Psoas muscle (tissue), 8 donors: ENCODE results near the gene AK2. TPM values are rescaled to one million over a fixed set of nuclear protein-coding genes. Genes with fewer than 3 reads are reported as not detected.
A peak's percentile ranks its signal among the peaks of the same experiment; 100 is the strongest.

ENCODE experiments used
- ATAC-seq, 4 donors: fragments of 200-7000 bp; cut with Tn5 transposase; one replicate each; pipeline ENCODE4 v1.9.1; 2020; ENCODE audit warnings: moderate library complexity in 3 of 4, mild to moderate bottlenecking in 2 of 4
- DNase-seq, 2 donors: peaks; one replicate each; pipeline ENCODE4 v3.0.0-alpha.2; 2020
- H3K27ac ChIP-seq: fragments of 200-600 bp; one replicate; pipeline ENCODE4 v1.8.0; 2022
- H3K27me3 ChIP-seq, 3 donors: fragments of 200-600 bp in 1 of 3; one replicate each; pipeline versions ENCODE4 v1.6.1 to v1.8.0; 2013 to 2022; ENCODE audit warnings: low read length in 2 of 3, mild to moderate bottlenecking in 2 of 3, moderate library complexity in 1 of 3; ENCODE audit not compliant: insufficient read depth in 3 of 3
- H3K36me3 ChIP-seq, 2 donors: fragments of 200-600 bp in 1 of 2; one replicate each; pipeline versions ENCODE4 v1.6.1 to v1.8.0; 2013 to 2022; ENCODE audit warnings: low read depth in 1 of 2, mild to moderate bottlenecking in 1 of 2, moderate library complexity in 1 of 2; ENCODE audit not compliant: insufficient read depth in 1 of 2
- H3K4me1 ChIP-seq: fragments of 200-600 bp; one replicate; pipeline ENCODE4 v1.8.0; 2022
- H3K4me3 ChIP-seq: fragments of 200-600 bp; one replicate; pipeline ENCODE4 v1.8.0; 2022; ENCODE audit warnings: mild to moderate bottlenecking
- H3K9me3 ChIP-seq: fragments of 200-600 bp; one replicate; pipeline ENCODE4 v1.8.0; 2022
- CTCF ChIP-seq: fragments of 200-600 bp; IDR thresholded peaks from one replicate; pipeline ENCODE4 v1.8.0; 2022; ENCODE audit warnings: antibody characterized with exemption
- WGBS, 3 donors: extraction: QIAGEN DNeasy Blood & Tissue Kit; methylation state at CpG; one replicate each; pipeline versions ENCODE4 v1.1.6 to v1.1.7; 2013; 5-methylcytosine and 5-hydroxymethylcytosine counted together
- intact Hi-C, 2 donors: fragments of 100-400 bp; cut with DNase I; formaldehyde crosslinking; loops; one replicate each; pipeline versions ENCODE4 v1.11.0 to v1.14.2; 2022
- polyA plus RNA-seq, 3 donors: library from polyadenylated mRNA; stranded (reverse); fragments of 200-250 nt; gene quantifications; one replicate each; pipeline ENCODE4 v1.2.3, GENCODE V29; 2013
- total RNA-seq, 4 donors: library from RNA; stranded (reverse); fragmentation: NEBNext Ultra II Directional in 2 of 4; extraction: Animal tissue kit (Norgen Biotek cat#: 25700) in 2 of 4; gene quantifications; one replicate each; pipeline versions ENCODE4 v1.2.1 to v1.2.4, GENCODE V29; 2021 to 2023
- donor health status: healthy with polysubstance abuse.
- donor health status: DM: no; HTN: no; CAD: no; lungs with moderate emphysema.
- donor health status: Bipolar disorder and iron deficiency.
- donor health status: healthy.
- donor health status: DM: yes; HTN: yes; CAD: no.
- donor health status: DM: no; HTN: no; CAD: no.
- donor health status: DM: no; HTN: no; CAD: no.
- donor health status: DM: yes; HTN: yes; CAD: no.

AK2 gene
- total and polyA plus RNA-seq, 7 donors, result 108 to 270 (median 152) TPM

DNA sequence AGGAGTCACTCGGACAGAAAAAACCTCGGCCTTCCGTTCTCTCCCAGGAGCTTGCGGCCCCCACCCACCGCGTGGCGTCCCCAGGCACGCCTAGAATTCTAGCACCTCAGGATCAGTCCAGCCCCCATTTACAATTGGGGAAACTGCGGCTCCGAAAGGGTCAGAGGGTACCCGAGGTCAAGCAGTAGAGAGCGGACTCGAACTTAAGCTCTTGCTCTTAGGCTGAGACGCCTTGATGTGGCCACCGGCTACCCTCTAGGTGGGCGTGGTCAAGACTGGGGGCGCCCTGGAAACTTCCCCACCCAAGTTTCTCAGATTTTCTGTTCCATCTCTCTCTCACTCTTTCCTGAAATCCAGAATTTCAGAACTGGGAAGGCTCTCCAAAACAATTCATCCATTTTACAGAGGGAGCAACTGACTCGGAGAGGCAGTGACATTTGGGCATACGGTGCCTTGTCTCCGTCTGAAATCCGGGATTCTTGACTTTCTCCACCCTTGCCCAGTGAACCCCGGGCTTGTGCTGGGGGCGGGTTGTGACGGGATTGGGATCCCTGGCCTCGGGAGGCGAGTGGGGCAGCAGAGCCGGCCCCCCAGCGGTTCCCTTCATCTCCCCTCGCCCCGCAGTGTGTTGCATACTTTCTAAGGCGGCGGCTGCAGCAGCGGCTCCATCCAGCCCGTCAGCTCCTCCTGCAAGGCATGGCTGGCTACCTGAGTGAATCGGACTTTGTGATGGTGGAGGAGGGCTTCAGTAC lies 45.0 kb upstream of the AK2 start:
- H3K27me3 ChIP-seq, result no peaks in the 10 kb centered on the region
- H3K9me3 ChIP-seq, result no peaks in the 10 kb centered on the region
- DNase-seq, result no peak
- H3K36me3 ChIP-seq, result no peaks in the 10 kb centered on the region
- no peak for TF ChIP-seq CTCF
- H3K27ac ChIP-seq, result no peak overlapping the region
- H3K4me1 ChIP-seq, result peaks cover 6% of the 10 kb centered on the region
- 16 to 18% (median 16%) methylated on average over 35 of the region's 35 CpGs for WGBS, 3 donors
- intact Hi-C loops, result loop anchor here in 1 of 2 donors (5.0 kb wide), 1 partner anchor 369 kb away; no protein-coding TSS in a partner anchor
- ATAC-seq, result peak in 2 of 4 donors; percentile 3 to 21
- peak overlapping the region; percentile 80 for H3K4me3 ChIP-seq

DNA sequence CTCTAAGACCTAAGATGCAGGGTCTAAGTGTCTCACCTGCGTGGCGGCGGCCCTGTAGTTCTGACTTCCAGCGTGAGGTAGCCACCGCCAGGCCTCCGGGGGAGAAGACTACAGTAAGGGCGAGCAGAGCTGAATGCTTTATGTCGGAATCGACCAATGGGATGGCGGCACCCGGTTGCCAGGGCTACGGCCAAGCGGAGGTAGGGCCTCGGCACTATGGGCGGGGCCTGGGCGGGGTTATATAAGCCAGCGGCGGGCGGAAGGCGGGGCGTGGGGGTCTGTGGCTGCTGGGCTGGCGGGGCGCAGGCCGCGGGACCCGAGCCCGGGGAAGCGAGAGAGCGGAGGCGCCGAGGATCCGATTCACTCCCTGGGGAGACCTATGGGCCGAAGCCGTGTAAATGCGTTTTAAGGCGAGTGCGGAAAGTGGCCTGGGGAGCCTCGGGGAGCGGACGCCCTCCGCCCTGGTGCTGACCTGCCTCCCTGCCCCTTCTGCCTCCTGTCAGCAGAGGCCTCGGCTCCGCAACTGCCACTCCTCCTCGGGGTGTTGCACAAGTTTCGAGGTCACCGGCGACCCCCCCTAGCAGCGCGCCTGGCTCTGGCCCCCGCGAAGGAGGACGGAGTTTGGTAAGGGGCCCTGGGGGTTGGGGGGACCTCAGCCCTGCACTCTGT lies 44.3 kb upstream of the AK2 start, which contains the start of gene AZIN2:
AZIN2 (plus strand) TSS at position 269 of the 669 bp plus-strand sequence. CDS start 1,097 bp downstream, outside the sequence.
- H3K4me3 ChIP-seq, result peak within 1 kb of the TSS; percentile 80
- H3K4me1 ChIP-seq, result peaks cover 6% of the 10 kb centered on the region
- H3K9me3 ChIP-seq, result no peaks in the 10 kb centered on the region
- 0 to 1% (median 1%) methylated on average over 38 to 52 of the region's 52 CpGs for WGBS, 3 donors
- no peaks in the 10 kb centered on the region for H3K27me3 ChIP-seq
- H3K36me3 ChIP-seq, result no peaks in the 10 kb centered on the region
- peak within 1 kb of the TSS; percentile 39 for H3K27ac ChIP-seq
- TF ChIP-seq CTCF, result no peak
- DNase-seq (peak; percentile 96 to 98), ATAC-seq (peak; percentile 97 to 100 (median 99))
- intact Hi-C loops, result loop anchor here in 1 of 2 donors (5.0 kb wide), 1 partner anchor 369 kb away; no protein-coding TSS in a partner anchor

DNA sequence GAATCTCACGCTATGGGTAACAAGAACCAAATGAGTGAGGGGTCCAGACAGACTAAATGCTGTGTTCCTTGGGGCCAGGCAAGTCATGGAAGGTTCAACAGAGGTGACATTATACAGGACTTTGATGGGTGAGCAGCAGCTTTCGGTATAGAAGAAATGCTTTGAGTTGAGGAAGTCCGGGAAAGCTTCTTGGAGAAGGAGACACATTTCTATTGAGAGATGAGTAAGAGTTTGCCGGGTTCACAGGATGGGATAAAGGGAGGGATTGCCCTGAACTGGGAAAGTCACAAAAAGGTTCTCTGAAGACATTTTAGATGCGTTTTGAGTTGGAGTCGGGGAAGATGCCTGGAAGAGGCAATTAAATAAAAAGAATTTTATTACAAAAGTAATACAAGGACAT lies 43.7 kb upstream of the AK2 start:
- ATAC-seq (no peak), DNase-seq (no peak)
- Histone ChIP-seq H3K36me3 (no peaks in the 10 kb centered on the region), H3K9me3 (no peaks in the 10 kb centered on the region), H3K4me3 (peak overlapping the region; percentile 80), H3K27ac (no peak overlapping the region), H3K27me3 (no peaks in the 10 kb centered on the region), H3K4me1 (peaks cover 6% of the 10 kb centered on the region)
- WGBS, 3 donors, result 53 to 57% (median 56%) methylated on average over 6 of the region's 6 CpGs
- no peak for TF ChIP-seq CTCF
- intact Hi-C loops, result loop anchor here in 1 of 2 donors (5.0 kb wide), 1 partner anchor 368 kb away; no protein-coding TSS in a partner anchor

- 38 to 40% (median 39%) methylated on average over 1 of the region's 1 CpG for WGBS, 3 donors
- no peak for ATAC-seq
- no peak for TF ChIP-seq CTCF
- DNase-seq, result no peak
- Histone ChIP-seq H3K36me3 (no peaks in the 10 kb centered on the region), H3K27me3 (no peaks in the 10 kb centered on the region), H3K27ac (no peak overlapping the region), H3K4me1 (peaks cover 6% of the 10 kb centered on the region), H3K9me3 (no peaks in the 10 kb centered on the region), H3K4me3 (no peak overlapping the region)
- intact Hi-C loops, result no loop called here
These were observed 41.4 kb upstream of the AK2 start for GRCh38 chr1:33078030-33078591.
